ENCODE measurements around the gene OR4D2.
A peak's percentile ranks its signal among the peaks of the same experiment; 100 is the strongest.

Gene OR4D2

DNA sequence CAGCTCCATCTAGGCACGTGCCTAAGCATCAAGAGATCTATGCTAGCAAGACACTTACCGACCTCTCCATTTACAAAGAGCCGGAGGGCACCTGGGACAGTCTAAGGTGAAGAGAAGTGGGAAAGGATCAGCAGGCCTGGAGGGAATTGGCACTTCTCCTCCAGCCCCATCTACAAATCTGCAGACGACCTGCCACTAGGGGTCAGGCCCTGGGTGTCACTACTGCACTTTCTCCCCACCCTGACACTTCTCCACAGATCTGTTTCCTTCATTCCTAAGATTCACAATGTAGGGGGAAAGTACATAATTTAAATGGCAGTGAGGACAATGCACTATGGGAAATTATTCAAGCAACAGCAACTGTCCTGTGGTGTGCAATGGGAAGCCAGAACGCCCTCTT, 44.1 kb downstream of the OR4D2 start:
- DNase-seq (no peak), ATAC-seq (no peak)

GRCh38 chr17:58215685-58216084, 48.9 kb downstream of the OR4D2 start:
- no peak for ATAC-seq
- DNase-seq: no peak

- ATAC-seq (no peak), DNase-seq (no peak)
Measured at GRCh38 chr17:58217766-58218165, 51.0 kb downstream of the OR4D2 start.

GRCh38 chr17:58219007-58219788, 52.4 kb downstream of the OR4D2 start, which contains the start of gene MKS1:
TSS of gene MKS1 (minus strand) at chr17:58219255. CDS start at chr17:58219230, 25 bp downstream.
- peak; percentile 99 for ATAC-seq

DNA sequence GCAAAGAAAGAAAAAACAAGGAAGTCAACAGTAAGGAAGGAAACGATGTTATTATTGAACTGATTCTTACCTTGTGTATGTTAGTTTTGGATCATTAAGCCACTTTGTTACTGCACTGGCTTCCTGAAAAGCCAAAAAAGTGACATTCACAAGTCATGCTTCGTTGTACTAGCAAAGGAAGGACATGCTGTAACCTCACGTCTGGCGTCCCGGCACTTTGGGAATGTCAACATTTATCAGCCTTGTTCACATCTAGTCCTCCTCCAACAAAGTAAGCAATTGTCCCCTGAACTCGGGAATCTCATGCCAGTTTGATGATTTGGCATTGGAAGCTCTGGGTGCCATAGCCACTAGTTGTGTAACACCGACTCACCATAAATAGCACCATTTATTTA, 53.0 kb downstream of the OR4D2 start:
- DNase-seq: no peak
- ATAC-seq: no peak

More at GRCh38 chr17:58219007-58219788, 52.4 kb downstream of the OR4D2 start, which contains the start of gene MKS1:
- DNase-seq: peak; percentile 96

Data from stimulated activated naive CD8-positive, alpha-beta T cell treated with anti-CD3 and anti-CD28 coated beads, Interleukin-15, Interleukin-2, amounts not matched to agents 100 U/mL and 50 U/mL, for 24 hours (primary cell).